ENCODE results near the gene SKP1.

DNA sequence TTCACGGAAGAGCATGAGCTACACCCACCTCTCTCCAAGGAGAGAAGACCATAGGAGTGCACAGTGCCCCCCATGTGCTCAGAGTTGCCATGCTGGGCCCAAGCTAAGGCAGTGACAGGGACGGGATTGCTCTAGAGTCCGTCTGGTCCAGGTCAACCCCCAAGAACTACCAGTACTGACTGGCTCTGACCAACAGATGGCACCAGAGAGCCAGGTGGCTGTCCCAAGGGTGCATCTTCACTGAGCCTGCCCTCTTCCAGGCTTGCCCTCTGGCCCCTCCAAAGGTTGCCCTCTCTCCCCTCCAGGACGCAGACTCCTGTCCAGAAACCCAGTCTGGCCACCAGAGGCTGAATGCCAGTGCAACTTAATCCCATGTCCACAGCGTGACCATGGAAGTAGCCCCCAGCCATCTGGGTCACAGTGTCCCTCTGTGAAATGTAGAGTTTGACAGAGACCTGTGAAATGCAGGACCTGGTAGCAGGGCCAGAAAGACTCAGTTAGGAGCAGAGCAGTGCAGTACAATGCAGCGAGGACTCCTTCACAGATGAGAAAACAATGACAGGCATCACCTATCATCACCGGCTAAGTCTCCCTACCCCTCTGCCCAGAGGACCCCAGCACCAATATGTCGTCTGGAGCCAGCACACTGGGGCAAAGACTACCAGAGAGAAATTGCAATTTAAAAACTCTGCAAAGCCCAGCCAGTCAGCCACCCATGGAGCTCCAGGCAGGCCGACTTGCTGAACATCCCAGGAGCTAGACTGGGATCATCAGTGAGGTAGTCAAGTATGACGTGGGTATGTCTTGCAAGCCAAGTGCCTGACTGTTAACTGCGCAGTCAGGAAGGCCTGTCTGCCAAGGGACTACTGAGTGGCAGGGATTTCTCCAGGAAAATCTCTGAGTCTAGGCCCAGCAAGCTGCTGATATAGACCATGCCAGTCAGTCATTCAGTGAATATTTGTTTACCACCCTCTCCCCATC lies 7.7 kb upstream of the SKP1 start:
- TF ChIP-seq ZNF174 (tag by site-specific recombination; IDR thresholded peaks at IDR 0.05): no peak
- no peak for TF ChIP-seq ZNF169 (tag by site-specific recombination; IDR thresholded peaks at IDR 0.05)
- TF ChIP-seq, protein P1, sequence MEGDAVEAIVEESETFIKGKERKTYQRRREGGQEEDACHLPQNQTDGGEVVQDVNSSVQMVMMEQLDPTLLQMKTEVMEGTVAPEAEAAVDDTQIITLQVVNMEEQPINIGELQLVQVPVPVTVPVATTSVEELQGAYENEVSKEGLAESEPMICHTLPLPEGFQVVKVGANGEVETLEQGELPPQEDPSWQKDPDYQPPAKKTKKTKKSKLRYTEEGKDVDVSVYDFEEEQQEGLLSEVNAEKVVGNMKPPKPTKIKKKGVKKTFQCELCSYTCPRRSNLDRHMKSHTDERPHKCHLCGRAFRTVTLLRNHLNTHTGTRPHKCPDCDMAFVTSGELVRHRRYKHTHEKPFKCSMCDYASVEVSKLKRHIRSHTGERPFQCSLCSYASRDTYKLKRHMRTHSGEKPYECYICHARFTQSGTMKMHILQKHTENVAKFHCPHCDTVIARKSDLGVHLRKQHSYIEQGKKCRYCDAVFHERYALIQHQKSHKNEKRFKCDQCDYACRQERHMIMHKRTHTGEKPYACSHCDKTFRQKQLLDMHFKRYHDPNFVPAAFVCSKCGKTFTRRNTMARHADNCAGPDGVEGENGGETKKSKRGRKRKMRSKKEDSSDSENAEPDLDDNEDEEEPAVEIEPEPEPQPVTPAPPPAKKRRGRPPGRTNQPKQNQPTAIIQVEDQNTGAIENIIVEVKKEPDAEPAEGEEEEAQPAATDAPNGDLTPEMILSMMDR (tag by site-specific recombination; IDR thresholded peaks at IDR 0.05): peak; percentile 90
- no peak for TF ChIP-seq ZSCAN30 (tag by site-specific recombination; IDR thresholded peaks at IDR 0.05)
- TF ChIP-seq, protein P2, sequence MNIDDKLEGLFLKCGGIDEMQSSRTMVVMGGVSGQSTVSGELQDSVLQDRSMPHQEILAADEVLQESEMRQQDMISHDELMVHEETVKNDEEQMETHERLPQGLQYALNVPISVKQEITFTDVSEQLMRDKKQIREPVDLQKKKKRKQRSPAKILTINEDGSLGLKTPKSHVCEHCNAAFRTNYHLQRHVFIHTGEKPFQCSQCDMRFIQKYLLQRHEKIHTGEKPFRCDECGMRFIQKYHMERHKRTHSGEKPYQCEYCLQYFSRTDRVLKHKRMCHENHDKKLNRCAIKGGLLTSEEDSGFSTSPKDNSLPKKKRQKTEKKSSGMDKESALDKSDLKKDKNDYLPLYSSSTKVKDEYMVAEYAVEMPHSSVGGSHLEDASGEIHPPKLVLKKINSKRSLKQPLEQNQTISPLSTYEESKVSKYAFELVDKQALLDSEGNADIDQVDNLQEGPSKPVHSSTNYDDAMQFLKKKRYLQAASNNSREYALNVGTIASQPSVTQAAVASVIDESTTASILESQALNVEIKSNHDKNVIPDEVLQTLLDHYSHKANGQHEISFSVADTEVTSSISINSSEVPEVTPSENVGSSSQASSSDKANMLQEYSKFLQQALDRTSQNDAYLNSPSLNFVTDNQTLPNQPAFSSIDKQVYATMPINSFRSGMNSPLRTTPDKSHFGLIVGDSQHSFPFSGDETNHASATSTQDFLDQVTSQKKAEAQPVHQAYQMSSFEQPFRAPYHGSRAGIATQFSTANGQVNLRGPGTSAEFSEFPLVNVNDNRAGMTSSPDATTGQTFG (tag by site-specific recombination; IDR thresholded peaks at IDR 0.05; ENCODE audit: borderline replicate concordance): no peak
- no peak for TF ChIP-seq ZNF664 (tag by site-specific recombination; IDR thresholded peaks at IDR 0.05)
- TF ChIP-seq ZFP41 (tag by site-specific recombination; IDR thresholded peaks at IDR 0.05; ENCODE audit: borderline replicate concordance): no peak
- no peak for TF ChIP-seq TCF7L2 (IDR thresholded peaks at IDR 0.05; ENCODE audit: borderline replicate concordance, low read depth, low read length)
- TF ChIP-seq ZNF48 (tag by site-specific recombination; IDR thresholded peaks at IDR 0.05): no peak
- no peak for TF ChIP-seq KLF10 (tag by site-specific recombination; IDR thresholded peaks at IDR 0.05)
- no peak for TF ChIP-seq KLF9 (tag by site-specific recombination; IDR thresholded peaks at IDR 0.05; ENCODE audit: low read depth)
- TF ChIP-seq, protein P3, sequence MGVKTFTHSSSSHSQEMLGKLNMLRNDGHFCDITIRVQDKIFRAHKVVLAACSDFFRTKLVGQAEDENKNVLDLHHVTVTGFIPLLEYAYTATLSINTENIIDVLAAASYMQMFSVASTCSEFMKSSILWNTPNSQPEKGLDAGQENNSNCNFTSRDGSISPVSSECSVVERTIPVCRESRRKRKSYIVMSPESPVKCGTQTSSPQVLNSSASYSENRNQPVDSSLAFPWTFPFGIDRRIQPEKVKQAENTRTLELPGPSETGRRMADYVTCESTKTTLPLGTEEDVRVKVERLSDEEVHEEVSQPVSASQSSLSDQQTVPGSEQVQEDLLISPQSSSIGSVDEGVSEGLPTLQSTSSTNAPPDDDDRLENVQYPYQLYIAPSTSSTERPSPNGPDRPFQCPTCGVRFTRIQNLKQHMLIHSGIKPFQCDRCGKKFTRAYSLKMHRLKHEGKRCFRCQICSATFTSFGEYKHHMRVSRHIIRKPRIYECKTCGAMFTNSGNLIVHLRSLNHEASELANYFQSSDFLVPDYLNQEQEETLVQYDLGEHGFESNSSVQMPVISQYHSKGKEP (tag by site-specific recombination; IDR thresholded peaks at IDR 0.05): no peak

Measured in HEK293 (cell line).